Peyer's patch (tissue), 4 donors: ENCODE measurements around the gene PEX19. TPM values are rescaled to one million over a fixed set of nuclear protein-coding genes. Genes with fewer than 3 reads are reported as not detected.

Experiments
- DNase-seq, 3 donors: peaks; one replicate each; pipeline ENCODE4 v3.0.0-alpha.2; 2017 to 2019
- H3K27ac ChIP-seq, 4 donors: fragments of 200-600 bp; sonication (generic); one replicate each; pipeline ENCODE4 v1.5.1; 2016 to 2019
- H3K27me3 ChIP-seq, 2 donors: fragments of 200-600 bp; sonication (generic); one replicate each; pipeline ENCODE4 v1.5.1; 2019
- H3K36me3 ChIP-seq, 3 donors: fragments of 200-600 bp; sonication (generic); one replicate each; pipeline ENCODE4 v1.5.1; 2016 to 2019
- H3K4me1 ChIP-seq, 4 donors: fragments of 200-600 bp; sonication (generic); one replicate each; pipeline ENCODE4 v1.5.1; 2016 to 2019
- H3K4me3 ChIP-seq, 4 donors: fragments of 200-600 bp; sonication (generic); 1 replicate in 3 of 4; 2 replicates in 1 of 4; pipeline ENCODE4 v1.5.1; 2016 to 2019; ENCODE audit warnings: mild to moderate bottlenecking in 1 of 4
- H3K9me3 ChIP-seq, 4 donors: fragments of 200-600 bp; sonication (generic); one replicate each; pipeline ENCODE4 v1.5.1; 2016 to 2019; ENCODE audit warnings: mild to moderate bottlenecking in 1 of 4
- POLR2A ChIP-seq, 2 donors: fragments of 450-650 bp; IDR thresholded peaks; one replicate each; pipeline ENCODE4 v1.5.1; 2017; ENCODE audit warnings: antibody characterized with exemption in 2 of 2, mild to moderate bottlenecking in 2 of 2, moderate library complexity in 2 of 2
- total RNA-seq, 4 donors: library from RNA; depleted of rRNA; stranded (reverse); fragments of >200 nt; gene quantifications; one replicate each; pipeline ENCODE4 v1.1.0, GENCODE V29; 2016
- TF ChIP-seq, protein P1 (sequence below), 6 experiments: fragments of 450-650 bp in 4 of 6; fragments of 200-600 bp in 2 of 6; sonication (generic) in 1 of 6; IDR thresholded peaks; one replicate each; pipeline ENCODE4 v1.5.1; 2017 to 2019; ENCODE audit warnings: antibody characterized with exemption in 6 of 6, mild to moderate bottlenecking in 3 of 6, moderate library complexity in 1 of 6

Gene PEX19
- total RNA-seq, 4 donors from 2014 or later: 25.4 to 45.6 (median 40.2) TPM

DNA sequence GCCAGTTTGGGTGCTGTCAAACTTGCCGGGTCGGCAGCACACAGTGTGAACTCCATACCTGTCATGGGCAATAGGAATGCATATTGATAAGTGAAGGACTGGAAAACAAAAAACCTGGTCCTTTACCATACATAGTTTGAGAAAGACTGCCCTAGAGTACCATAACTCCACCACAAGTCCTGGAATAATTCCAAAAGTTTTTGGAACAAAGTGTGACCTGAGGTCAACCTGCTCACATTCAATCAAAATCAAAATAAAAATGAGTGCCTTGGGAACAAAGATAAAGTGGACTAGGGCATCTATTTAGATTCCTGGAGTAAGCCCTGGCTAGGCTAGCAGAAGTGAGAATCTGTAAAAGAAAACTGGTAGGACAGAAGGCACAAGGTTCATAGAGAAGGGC lies 7.6 kb downstream of the PEX19 start:
- no peaks in the 10 kb centered on the region for H3K9me3 ChIP-seq
- no peaks in the 10 kb centered on the region for H3K4me1 ChIP-seq
- H3K4me3 ChIP-seq: no peak overlapping the region
- H3K27ac ChIP-seq: no peak overlapping the region
- H3K36me3 ChIP-seq: peaks cover 0 to 61% (median 0%) of the 10 kb centered on the region in 3 donors
- no peak for DNase-seq
- no peaks in the 10 kb centered on the region for H3K27me3 ChIP-seq
- no peak for TF ChIP-seq POLR2A (IDR thresholded peaks at IDR 0.05)
- TF ChIP-seq, protein P1, sequence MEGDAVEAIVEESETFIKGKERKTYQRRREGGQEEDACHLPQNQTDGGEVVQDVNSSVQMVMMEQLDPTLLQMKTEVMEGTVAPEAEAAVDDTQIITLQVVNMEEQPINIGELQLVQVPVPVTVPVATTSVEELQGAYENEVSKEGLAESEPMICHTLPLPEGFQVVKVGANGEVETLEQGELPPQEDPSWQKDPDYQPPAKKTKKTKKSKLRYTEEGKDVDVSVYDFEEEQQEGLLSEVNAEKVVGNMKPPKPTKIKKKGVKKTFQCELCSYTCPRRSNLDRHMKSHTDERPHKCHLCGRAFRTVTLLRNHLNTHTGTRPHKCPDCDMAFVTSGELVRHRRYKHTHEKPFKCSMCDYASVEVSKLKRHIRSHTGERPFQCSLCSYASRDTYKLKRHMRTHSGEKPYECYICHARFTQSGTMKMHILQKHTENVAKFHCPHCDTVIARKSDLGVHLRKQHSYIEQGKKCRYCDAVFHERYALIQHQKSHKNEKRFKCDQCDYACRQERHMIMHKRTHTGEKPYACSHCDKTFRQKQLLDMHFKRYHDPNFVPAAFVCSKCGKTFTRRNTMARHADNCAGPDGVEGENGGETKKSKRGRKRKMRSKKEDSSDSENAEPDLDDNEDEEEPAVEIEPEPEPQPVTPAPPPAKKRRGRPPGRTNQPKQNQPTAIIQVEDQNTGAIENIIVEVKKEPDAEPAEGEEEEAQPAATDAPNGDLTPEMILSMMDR (IDR thresholded peaks at IDR 0.05): no peak

- H3K27ac ChIP-seq: no peak overlapping the region
Measured at GRCh38 chr1:160271025-160271424, 13.9 kb downstream of the PEX19 start.

DNA sequence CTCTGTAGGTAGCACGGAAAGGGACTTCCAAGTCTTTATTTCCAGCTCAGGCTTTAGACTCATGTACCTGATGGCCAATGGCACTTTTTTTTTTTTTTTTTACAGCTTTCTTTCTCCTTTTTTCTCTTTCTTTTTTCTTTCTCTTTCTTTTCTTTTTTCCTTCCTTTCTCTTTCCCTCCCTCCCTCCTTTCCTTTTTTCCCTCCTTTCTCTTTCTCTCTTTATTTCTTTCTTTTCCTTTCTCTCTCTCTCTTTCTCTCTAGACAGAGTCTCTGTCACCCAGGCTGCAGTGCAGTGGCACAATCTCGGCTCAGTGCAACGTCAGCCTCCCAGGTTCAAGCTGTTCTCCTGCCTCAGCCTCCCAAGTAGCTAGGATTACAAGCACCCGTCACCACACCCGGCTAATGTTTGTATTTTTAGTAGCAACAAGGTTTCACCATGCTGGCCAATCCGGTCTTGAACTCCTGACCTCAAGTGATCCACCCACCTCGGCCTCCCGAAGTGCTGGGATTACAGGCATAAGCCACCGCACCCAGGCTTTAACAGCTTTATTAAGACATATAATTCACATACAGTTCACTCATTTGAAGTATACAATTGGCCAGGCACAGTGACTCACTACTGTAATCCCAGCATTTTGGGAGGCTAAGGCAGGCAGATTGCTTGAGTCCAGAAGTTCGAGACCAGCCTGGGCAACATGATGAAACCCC lies 17.5 kb downstream of the PEX19 start:
- Histone ChIP-seq H3K9me3 (no peaks in the 10 kb centered on the region), H3K4me1 (no peaks in the 10 kb centered on the region), H3K27me3 (no peaks in the 10 kb centered on the region), H3K36me3 (no peaks in the 10 kb centered on the region), H3K27ac (no peak overlapping the region), H3K4me3 (no peak overlapping the region)
- no peak for TF ChIP-seq POLR2A (IDR thresholded peaks at IDR 0.05)
- TF ChIP-seq, protein P1 (IDR thresholded peaks at IDR 0.05): no peak
- no peak for DNase-seq

More at GRCh38 chr1:160271025-160271424, 13.9 kb downstream of the PEX19 start:
- TF ChIP-seq POLR2A (IDR thresholded peaks at IDR 0.05): no peak
- TF ChIP-seq, protein P1 (IDR thresholded peaks at IDR 0.05): no peak
- Histone ChIP-seq H3K36me3 (no peaks in the 10 kb centered on the region), H3K4me1 (no peaks in the 10 kb centered on the region), H3K27me3 (no peaks in the 10 kb centered on the region), H3K9me3 (no peaks in the 10 kb centered on the region), H3K4me3 (no peak overlapping the region)
- DNase-seq: no peak

DNA sequence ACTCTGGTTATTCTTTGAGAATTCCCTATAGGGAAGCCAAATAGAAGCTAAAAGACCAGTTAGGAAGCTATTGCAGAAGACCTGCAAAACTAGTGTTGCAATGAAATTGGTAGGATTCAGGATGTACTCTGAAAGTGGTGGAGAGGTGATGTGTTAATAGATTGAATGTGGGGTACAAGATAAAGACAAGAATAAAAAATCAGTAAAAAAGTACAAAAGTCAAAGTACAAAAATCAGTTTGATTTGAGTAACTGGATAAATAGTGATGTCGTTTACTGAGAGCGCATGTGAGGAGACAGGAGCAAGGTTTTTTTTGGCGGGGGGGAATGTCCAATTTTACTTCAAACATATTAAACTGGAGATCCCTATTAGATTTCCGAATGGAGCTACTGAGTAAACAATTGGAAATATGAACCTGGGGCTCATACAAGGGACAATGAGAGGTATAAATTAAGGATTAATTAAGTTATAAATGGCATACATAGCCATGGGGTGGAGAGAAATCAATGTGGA lies 20.1 kb downstream of the PEX19 start:
- no peaks in the 10 kb centered on the region for H3K9me3 ChIP-seq
- peaks cover 0 to 16% (median 9%) of the 10 kb centered on the region in 4 donors for H3K4me1 ChIP-seq
- TF ChIP-seq, protein P1 (IDR thresholded peaks at IDR 0.05): no peak
- TF ChIP-seq POLR2A (IDR thresholded peaks at IDR 0.05): no peak
- no peaks in the 10 kb centered on the region for H3K27me3 ChIP-seq
- H3K27ac ChIP-seq: no peak overlapping the region
- no peaks in the 10 kb centered on the region for H3K36me3 ChIP-seq
- no peak for DNase-seq
- H3K4me3 ChIP-seq: no peak overlapping the region

GRCh38 chr1:160261893-160262794 lies 22.8 kb downstream of the PEX19 start, which contains the start of gene DCAF8:
DCAF8 (minus strand) TSS chr1:160262549; CDS start chr1:160244008, 18,541 bp downstream.
- Histone ChIP-seq H3K4me1 (peaks cover 0 to 22% (median 9%) of the 10 kb centered on the region in 4 donors), H3K9me3 (no peaks in the 10 kb centered on the region), H3K36me3 (no peaks in the 10 kb centered on the region), H3K27me3 (no peaks in the 10 kb centered on the region), H3K27ac (peak within 1 kb of the TSS; percentile 89 to 97 (median 96)), H3K4me3 (peak within 1 kb of the TSS; percentile 78 to 99 (median 93))
- DNase-seq: peak; percentile 98 to 99 (median 99)
- TF ChIP-seq, protein P1 (IDR thresholded peaks at IDR 0.05): peak in 1 of 6 experiments; percentile 10
- TF ChIP-seq POLR2A (IDR thresholded peaks at IDR 0.05): peak; percentile 78 to 90
